ENCODE results near the gene AHSA1. TPM values are rescaled to one million over a fixed set of nuclear protein-coding genes. Genes with fewer than 3 reads are reported as not detected.

Gene AHSA1
- total RNA-seq = 86.5 and 101 TPM in 2 replicates

DNA sequence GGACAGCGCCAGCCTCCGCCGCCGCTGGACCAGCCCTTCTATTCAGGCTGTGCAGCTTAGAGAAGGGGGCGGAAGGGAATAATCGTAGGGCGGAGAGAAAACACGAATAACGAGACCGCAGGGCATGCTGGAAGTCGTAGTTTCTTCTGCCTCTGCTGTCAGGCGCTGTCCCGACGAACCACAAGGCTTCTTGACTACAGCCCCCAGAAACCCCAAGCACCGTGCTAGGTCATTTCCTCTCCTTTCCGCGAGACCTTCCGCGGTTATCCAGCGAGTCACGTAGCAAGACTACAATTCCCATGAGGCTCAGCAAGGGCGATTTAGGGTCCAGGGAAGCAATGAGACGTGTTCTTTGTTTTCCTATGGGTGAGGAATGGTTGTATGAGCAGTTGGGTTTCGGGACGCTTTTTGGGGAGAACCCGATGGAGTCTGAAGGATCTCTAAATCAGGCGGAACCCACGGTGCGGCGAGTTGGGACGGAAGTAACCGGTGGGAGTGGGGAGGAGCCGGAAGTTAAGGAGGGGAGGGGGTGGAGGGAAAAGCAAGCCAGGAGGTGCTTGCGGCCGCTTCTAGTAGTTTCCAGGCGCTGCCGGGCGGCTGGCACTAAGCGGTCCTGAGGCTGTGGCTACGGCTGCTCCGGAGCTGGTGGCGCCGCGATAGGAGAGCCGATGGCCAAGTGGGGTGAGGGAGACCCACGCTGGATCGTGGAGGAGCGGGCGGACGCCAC is at the start of gene AHSA1, which contains the start of gene VIPAS39:
TSS of gene AHSA1 (plus strand) at position 572 of the 727 bp plus-strand sequence. CDS start at position 669, 97 bp downstream.
TSS of gene VIPAS39 (minus strand) at position 80 of the 727 bp plus-strand sequence. CDS start 3,499 bp downstream, outside the sequence.

DNA sequence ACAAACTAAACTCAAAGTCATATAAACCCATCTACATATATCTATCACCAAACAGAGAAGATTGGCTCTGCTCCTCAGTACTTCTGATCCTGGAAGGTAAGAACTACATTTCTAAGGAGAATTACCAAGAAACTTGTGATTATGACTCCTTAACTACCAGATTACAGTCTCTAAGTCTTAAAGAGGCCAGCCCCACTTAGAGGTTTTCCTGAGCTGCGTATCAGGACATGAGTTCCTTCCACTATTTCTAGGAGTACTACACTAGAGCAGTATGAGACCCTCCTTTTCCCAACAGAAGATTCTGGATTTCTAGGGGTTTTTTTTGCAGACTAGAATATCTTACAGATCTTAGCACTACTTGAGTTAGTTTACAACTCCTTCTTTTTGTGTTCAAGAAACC is 34.5 kb upstream of the AHSA1 start, which contains the start of gene NOXRED1:
TSS of gene NOXRED1 (minus strand) at position 101 of the 400 bp plus-strand sequence. CDS start 634 bp downstream, outside the sequence.

GRCh38 chr14:77498120-77498979 is 40.5 kb downstream of the AHSA1 start, which contains the start of gene ISM2:
Gene ISM2 (minus strand): TSS chr14:77498816. CDS start chr14:77498793, 23 bp downstream.

Other genes starting within 250 kb of the AHSA1 start
- gene NGB, start 186.9 kb upstream of the AHSA1 start, total RNA-seq = not detected in 2 replicates
- 16.2 and 27.1 TPM in 2 replicates for gene POMT2, start 137.2 kb upstream of the AHSA1 start, total RNA-seq
- 11.5 and 11.7 TPM in 2 replicates for gene GSTZ1, start 137.1 kb upstream of the AHSA1 start, total RNA-seq
- 11.9 and 14.8 TPM in 2 replicates for gene TMED8, start 81.0 kb upstream of the AHSA1 start, total RNA-seq
- 1.4 and 1.7 TPM in 2 replicates for gene SAMD15, start 80.7 kb upstream of the AHSA1 start, total RNA-seq
- gene NOXRED1, start 34.6 kb upstream of the AHSA1 start, total RNA-seq = 0.33 and 0.40 TPM in 2 replicates
- 24.9 and 26.6 TPM in 2 replicates for gene VIPAS39, start 492 bp upstream of the AHSA1 start, total RNA-seq
- 0.52 and 3.2 TPM in 2 replicates for gene ISM2, start 40.7 kb downstream of the AHSA1 start, total RNA-seq
- gene SPTLC2, start 158.5 kb downstream of the AHSA1 start, total RNA-seq = 32.5 and 33.6 TPM in 2 replicates
- gene ALKBH1, start 249.9 kb downstream of the AHSA1 start, total RNA-seq = 8.0 and 8.5 TPM in 2 replicates

Measured in smooth muscle cell of the pulmonary artery (primary cell).